OCI-LY7 (cell line): ENCODE measurements around the gene CAV1.

Experiments
- EZH2phosphoT487 ChIP-seq: fragments of 200-600 bp; sonication (generic); IDR thresholded peaks from 2 replicates; pipeline ENCODE4 v1.6.1; 2018; ENCODE audit warnings: low read depth, borderline replicate concordance, mild to moderate bottlenecking, mixed run types, antibody characterized with exemption, low read length, moderate library complexity, mixed read lengths
- TF ChIP-seq, protein P1 (sequence below): fragments of 200-600 bp; sonication (generic); conservative IDR thresholded peaks from 2 replicates; pipeline ENCODE4 v1.5.1; 2014; ENCODE audit warnings: mild to moderate bottlenecking, antibody characterized with exemption, low read length, moderate library complexity, mixed read lengths

- TF ChIP-seq, protein P1, sequence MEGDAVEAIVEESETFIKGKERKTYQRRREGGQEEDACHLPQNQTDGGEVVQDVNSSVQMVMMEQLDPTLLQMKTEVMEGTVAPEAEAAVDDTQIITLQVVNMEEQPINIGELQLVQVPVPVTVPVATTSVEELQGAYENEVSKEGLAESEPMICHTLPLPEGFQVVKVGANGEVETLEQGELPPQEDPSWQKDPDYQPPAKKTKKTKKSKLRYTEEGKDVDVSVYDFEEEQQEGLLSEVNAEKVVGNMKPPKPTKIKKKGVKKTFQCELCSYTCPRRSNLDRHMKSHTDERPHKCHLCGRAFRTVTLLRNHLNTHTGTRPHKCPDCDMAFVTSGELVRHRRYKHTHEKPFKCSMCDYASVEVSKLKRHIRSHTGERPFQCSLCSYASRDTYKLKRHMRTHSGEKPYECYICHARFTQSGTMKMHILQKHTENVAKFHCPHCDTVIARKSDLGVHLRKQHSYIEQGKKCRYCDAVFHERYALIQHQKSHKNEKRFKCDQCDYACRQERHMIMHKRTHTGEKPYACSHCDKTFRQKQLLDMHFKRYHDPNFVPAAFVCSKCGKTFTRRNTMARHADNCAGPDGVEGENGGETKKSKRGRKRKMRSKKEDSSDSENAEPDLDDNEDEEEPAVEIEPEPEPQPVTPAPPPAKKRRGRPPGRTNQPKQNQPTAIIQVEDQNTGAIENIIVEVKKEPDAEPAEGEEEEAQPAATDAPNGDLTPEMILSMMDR, result no peak
- TF ChIP-seq EZH2phosphoT487, result no peak
Measured at GRCh38 chr7:116598861-116599260, 74.0 kb downstream of the CAV1 start.
